ENCODE results near the gene DTNB.

DNA sequence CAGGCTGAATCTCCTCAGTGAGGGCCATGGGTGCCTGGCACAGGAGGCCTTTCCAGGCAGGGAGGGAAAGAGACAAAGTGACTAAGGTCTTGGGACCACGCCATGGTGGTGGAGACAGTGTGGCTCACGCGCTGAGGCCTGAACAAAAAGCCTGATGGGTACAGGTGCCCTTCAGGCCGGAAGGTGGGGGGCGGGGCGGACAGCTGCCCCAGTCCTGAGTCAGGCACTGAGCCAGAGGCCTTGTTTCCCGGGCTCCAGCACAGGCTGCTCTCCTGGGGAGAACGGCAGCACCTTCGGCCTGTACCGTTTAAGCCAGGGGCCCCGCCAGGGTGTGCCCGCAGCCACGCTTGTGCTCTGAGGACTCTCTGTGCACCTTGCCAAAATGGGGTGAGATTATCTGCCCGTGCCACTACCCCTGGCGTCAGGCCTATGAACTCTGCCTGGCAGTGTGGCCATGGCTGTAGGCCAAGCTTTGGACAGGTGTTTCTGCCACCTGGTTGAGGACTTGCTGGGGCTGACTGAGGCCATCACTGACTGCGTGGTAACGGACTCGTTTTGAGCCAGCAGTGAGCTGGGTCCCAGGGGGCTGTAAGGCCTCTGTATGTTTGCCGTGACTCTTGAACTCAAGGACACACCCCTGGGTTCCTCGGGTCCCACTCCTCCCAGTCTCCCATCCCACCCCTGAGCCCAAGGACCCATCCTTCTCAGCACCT, 300.0 kb downstream of the DTNB start:
- TF ChIP-seq, protein P1, sequence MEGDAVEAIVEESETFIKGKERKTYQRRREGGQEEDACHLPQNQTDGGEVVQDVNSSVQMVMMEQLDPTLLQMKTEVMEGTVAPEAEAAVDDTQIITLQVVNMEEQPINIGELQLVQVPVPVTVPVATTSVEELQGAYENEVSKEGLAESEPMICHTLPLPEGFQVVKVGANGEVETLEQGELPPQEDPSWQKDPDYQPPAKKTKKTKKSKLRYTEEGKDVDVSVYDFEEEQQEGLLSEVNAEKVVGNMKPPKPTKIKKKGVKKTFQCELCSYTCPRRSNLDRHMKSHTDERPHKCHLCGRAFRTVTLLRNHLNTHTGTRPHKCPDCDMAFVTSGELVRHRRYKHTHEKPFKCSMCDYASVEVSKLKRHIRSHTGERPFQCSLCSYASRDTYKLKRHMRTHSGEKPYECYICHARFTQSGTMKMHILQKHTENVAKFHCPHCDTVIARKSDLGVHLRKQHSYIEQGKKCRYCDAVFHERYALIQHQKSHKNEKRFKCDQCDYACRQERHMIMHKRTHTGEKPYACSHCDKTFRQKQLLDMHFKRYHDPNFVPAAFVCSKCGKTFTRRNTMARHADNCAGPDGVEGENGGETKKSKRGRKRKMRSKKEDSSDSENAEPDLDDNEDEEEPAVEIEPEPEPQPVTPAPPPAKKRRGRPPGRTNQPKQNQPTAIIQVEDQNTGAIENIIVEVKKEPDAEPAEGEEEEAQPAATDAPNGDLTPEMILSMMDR (IDR thresholded peaks at IDR 0.05): no peak
- no peak for TF ChIP-seq EP300 (IDR thresholded peaks at IDR 0.05)
- TF ChIP-seq POLR2AphosphoS5 (IDR thresholded peaks at IDR 0.05): no peak

Data from esophagus muscularis mucosa (tissue), 4 donors.